GM08714 (cell line): ENCODE measurements around the gene MGAT5B.

Source experiments
- H3K4me3 ChIP-seq: fragments of 200-500 bp; sonication (Bioruptor generic); 2 replicates; pipeline ENCODE4 v1.5.1; 2014; ENCODE audit warnings: mild to moderate bottlenecking, low read length, inconsistent platforms
- ZNF274 ChIP-seq: IDR thresholded peaks from 2 replicates; pipeline ENCODE4 v1.6.1; 2012; ENCODE audit warnings: mild to moderate bottlenecking, low read depth, low read length

The MGAT5B gene

GRCh38 chr17:76880268-76880667 lies 12.1 kb downstream of the MGAT5B start:
- TF ChIP-seq ZNF274, result no peak

GRCh38 chr17:76880971-76881370 lies 12.8 kb downstream of the MGAT5B start:
- TF ChIP-seq ZNF274, result no peak
- no peak overlapping the region for H3K4me3 ChIP-seq

More at GRCh38 chr17:76880268-76880667, 12.1 kb downstream of the MGAT5B start:
- no peak overlapping the region for H3K4me3 ChIP-seq

GRCh38 chr17:76881408-76881807 lies 13.2 kb downstream of the MGAT5B start:
- no peak overlapping the region for H3K4me3 ChIP-seq
- TF ChIP-seq ZNF274, result no peak

GRCh38 chr17:76881966-76882365 lies 13.8 kb downstream of the MGAT5B start:
- no peak for TF ChIP-seq ZNF274
- H3K4me3 ChIP-seq, result no peak overlapping the region

GRCh38 chr17:76883744-76884525 lies 15.7 kb downstream of the MGAT5B start:
- no peak for TF ChIP-seq ZNF274
- no peak overlapping the region for H3K4me3 ChIP-seq

- H3K4me3 ChIP-seq, result no peak overlapping the region
- no peak for TF ChIP-seq ZNF274
Observed at GRCh38 chr17:76884995-76885893, 17.0 kb downstream of the MGAT5B start.

GRCh38 chr17:76885894-76886290 lies 17.7 kb downstream of the MGAT5B start:
- no peak for TF ChIP-seq ZNF274
- H3K4me3 ChIP-seq, result no peak overlapping the region

- H3K4me3 ChIP-seq, result no peak overlapping the region
- TF ChIP-seq ZNF274, result no peak
Observed at GRCh38 chr17:76886395-76886794, 18.2 kb downstream of the MGAT5B start.

GRCh38 chr17:76887802-76888201 lies 19.6 kb downstream of the MGAT5B start:
- no peak overlapping the region for H3K4me3 ChIP-seq
- no peak for TF ChIP-seq ZNF274

GRCh38 chr17:76888661-76889060 lies 20.5 kb downstream of the MGAT5B start:
- TF ChIP-seq ZNF274, result no peak
- no peak overlapping the region for H3K4me3 ChIP-seq

- TF ChIP-seq ZNF274, result no peak
- no peak overlapping the region for H3K4me3 ChIP-seq
Observed at GRCh38 chr17:76889323-76889722, 21.1 kb downstream of the MGAT5B start.

GRCh38 chr17:76892329-76892728 lies 24.1 kb downstream of the MGAT5B start:
- H3K4me3 ChIP-seq, result no peak overlapping the region
- TF ChIP-seq ZNF274, result no peak

- TF ChIP-seq ZNF274, result no peak
- no peak overlapping the region for H3K4me3 ChIP-seq
Observed at GRCh38 chr17:76893623-76894334, 25.6 kb downstream of the MGAT5B start.

- no peak overlapping the region for H3K4me3 ChIP-seq
- no peak for TF ChIP-seq ZNF274
Observed at GRCh38 chr17:76894842-76895241, 26.6 kb downstream of the MGAT5B start.
